Endometrial microvascular endothelial cells (primary cell): ENCODE measurements around the gene RELL1. TPM values are rescaled to one million over a fixed set of nuclear protein-coding genes. Genes with fewer than 3 reads are reported as not detected.

ENCODE experiments used
- in situ Hi-C: cut with HindIII; loops from 2 replicates; pipeline ENCODE4 v1.10.0; 2017; ENCODE audit warnings: low sequenced_read_pairs, low pct_unique_long_range_greater_than_20kb; ENCODE audit errors: inconsistent ontology term
- total RNA-seq: library from RNA; depleted of rRNA; stranded (reverse); fragments of >200 nt; gene quantifications from one replicate; pipeline ENCODE4 v1.2.3, GENCODE V29; 2015; ENCODE audit errors: inconsistent ontology term

The RELL1 gene
- total RNA-seq, 1 donor from 2014 or later = 214 TPM

GRCh38 chr4:37586194-37586593, 100.0 kb downstream of the RELL1 start:
- in situ Hi-C loops = no loop called here

GRCh38 chr4:37584493-37585060, 101.6 kb downstream of the RELL1 start:
- in situ Hi-C loops = no loop called here

DNA sequence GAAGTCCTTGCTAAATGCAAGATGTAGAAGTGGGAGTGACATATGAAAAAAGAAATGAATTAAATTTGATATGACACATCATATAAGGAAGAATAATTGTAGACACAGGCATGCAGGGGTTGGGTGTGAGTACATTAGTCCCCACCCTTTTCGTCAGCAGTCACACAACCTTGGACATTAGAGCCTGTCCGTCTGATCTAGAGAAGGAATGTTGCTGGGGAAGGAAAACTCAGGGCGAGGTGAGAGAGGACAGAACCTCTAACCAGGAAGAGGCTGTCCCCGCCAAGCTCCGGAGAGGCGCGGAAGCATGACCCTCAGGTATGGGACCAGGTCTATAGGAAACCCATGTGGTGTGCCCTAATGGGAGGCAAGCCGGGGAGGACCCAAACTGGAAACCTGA, 102.1 kb downstream of the RELL1 start:
- in situ Hi-C loops = no loop called here

- in situ Hi-C loops = no loop called here
These were observed 112.6 kb downstream of the RELL1 start for GRCh38 chr4:37573566-37573965.

DNA sequence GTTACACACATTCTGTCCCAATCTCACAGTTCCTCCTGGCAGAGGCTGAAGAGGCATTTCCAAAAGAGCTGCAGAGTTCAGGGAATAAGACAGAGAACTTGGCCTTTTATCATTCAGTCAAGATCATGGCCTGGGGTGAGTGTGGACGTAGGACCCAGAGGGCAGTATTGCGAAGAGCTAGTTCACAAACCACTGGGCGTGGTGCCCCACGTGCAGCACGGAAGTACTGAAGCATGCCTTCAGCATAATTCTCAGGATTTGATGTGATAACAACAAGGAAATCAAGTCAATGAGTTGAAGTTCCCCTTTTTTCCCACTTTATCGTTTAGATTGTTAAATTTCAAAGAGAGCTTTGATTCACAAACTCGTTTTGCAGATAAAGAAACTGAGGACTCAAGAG, 117.7 kb downstream of the RELL1 start:
- in situ Hi-C loops = no loop called here

DNA sequence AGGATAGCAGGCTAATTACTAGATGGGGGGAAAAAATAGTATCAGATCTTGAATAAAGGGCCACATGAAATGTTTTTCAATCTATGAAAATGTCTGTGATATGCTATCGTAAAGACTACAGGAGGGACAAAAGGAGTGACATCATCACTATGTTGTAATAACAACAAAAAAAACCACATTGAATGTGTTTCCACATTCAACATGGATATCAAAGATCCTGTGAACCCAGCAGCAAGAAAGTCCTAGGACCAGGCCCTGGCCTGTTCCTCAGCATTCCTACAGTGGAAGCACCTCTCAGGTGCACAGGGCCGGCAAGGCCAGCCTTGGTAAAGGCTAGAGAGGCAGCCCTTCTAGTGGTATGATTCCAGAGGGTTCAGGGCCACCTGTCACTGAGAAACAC, 118.3 kb downstream of the RELL1 start:
- in situ Hi-C loops = no loop called here

GRCh38 chr4:37562592-37562991, 123.6 kb downstream of the RELL1 start:
- in situ Hi-C loops = no loop called here

- in situ Hi-C loops = no loop called here
These were observed 124.4 kb downstream of the RELL1 start for GRCh38 chr4:37561803-37562207.

- in situ Hi-C loops = no loop called here
These were observed 124.9 kb downstream of the RELL1 start for GRCh38 chr4:37561196-37561802.

Other genes with a start within 250 kb of the RELL1 start
- 123 TPM for gene PGM2, start 140.3 kb upstream of the RELL1 start, total RNA-seq
- 194 TPM for gene TBC1D1, start 204.7 kb upstream of the RELL1 start, total RNA-seq